ENCODE data around the gene YWHAG. TPM values are rescaled to one million over a fixed set of nuclear protein-coding genes. Genes with fewer than 3 reads are reported as not detected.

Gene YWHAG
- total and polyA plus RNA-seq, 2 of the 13 experiments (the other 11 are each of a cell fraction or from before 2014, with no cell fraction given) = 36.9 to 67.5 TPM

GRCh38 chr7:76291351-76292212, 67.2 kb downstream of the YWHAG start (continued):
- TF ChIP-seq ZNF446 (CRISPR knock-in tag; IDR thresholded peaks at IDR 0.05) = no peak
- TF ChIP-seq TGIF2 (CRISPR knock-in tag; IDR thresholded peaks at IDR 0.05) = no peak
- TF ChIP-seq ZNF160 (CRISPR knock-in tag; IDR thresholded peaks at IDR 0.05) = no peak
- TF ChIP-seq DRAP1 (CRISPR knock-in tag; IDR thresholded peaks at IDR 0.05) = peak; percentile 34; the same call in 1 of the 2 replicates
- peak; percentile 78; the same call in 1 of the 2 replicates for TF ChIP-seq ERF (CRISPR knock-in tag; IDR thresholded peaks at IDR 0.05)
- peak; percentile 60; the same call in 1 of the 2 replicates for TF ChIP-seq SAP130 (CRISPR knock-in tag; IDR thresholded peaks at IDR 0.05; ENCODE audit: low read depth)
- TF ChIP-seq ZBTB44 (CRISPR knock-in tag; IDR thresholded peaks at IDR 0.05) = no peak
- 0 out of 2 replicates have a peak, but pooled peaks have one; percentile 55 for TF ChIP-seq ZXDC (CRISPR knock-in tag; IDR thresholded peaks at IDR 0.05)
- TF ChIP-seq USF2 (IDR thresholded peaks at IDR 0.05; ENCODE audit: low read depth, low read length) = no peak
- no peak for TF ChIP-seq USF2 (CRISPR knock-in tag; IDR thresholded peaks at IDR 0.05; ENCODE audit: borderline replicate concordance)
- TF ChIP-seq ZNF512B (CRISPR knock-in tag; IDR thresholded peaks at IDR 0.05; ENCODE audit: borderline replicate concordance) = peak; percentile 64; the same call in 1 of the 2 replicates
- no peak for TF ChIP-seq ZNF839 (CRISPR knock-in tag; IDR thresholded peaks at IDR 0.05; ENCODE audit: borderline replicate concordance)
- TF ChIP-seq ZNF574 (CRISPR knock-in tag; IDR thresholded peaks at IDR 0.05) = peak; percentile 62
- TF ChIP-seq ZNF614 (CRISPR knock-in tag; IDR thresholded peaks at IDR 0.05; ENCODE audit: borderline replicate concordance) = 0 out of 2 replicates have a peak, but pooled peaks have one; percentile 72
- peak; percentile 53 for TF ChIP-seq YY1 (IDR thresholded peaks at IDR 0.05; ENCODE audit: insufficient read depth, insufficient replicate concordance, low read depth, low read length)
